HG03575 (cell line): ENCODE data around the gene TRIM36.
A peak's percentile ranks its signal among the peaks of the same experiment; 100 is the strongest.

Source experiments
- ATAC-seq: cut with Tn5 transposase; IDR thresholded peaks from one replicate; pipeline ENCODE4 v1.9.1; 2021; ENCODE audit not compliant: unreplicated experiment, insufficient number of reproducible peaks, low FRiP score; ENCODE audit errors: extremely low read depth

The TRIM36 gene

GRCh38 chr5:115169487-115170133 lies at the start of gene TRIM36:
Gene TRIM36 (minus strand): TSS chr5:115169908. CDS start chr5:115169634, 274 bp downstream.
- ATAC-seq = peak; percentile 83

GRCh38 chr5:115214541-115214940 lies 44.8 kb upstream of the TRIM36 start:
- no peak for ATAC-seq

GRCh38 chr5:115209279-115209678 lies 39.6 kb upstream of the TRIM36 start:
- peak; percentile 100 for ATAC-seq

- no peak for ATAC-seq
Observed at GRCh38 chr5:115202952-115203351, 33.2 kb upstream of the TRIM36 start.

- no peak for ATAC-seq
Observed at GRCh38 chr5:115196161-115196560, 26.5 kb upstream of the TRIM36 start.

GRCh38 chr5:115194676-115195075 lies 25.0 kb upstream of the TRIM36 start:
- ATAC-seq = no peak

GRCh38 chr5:115193295-115193694 lies 23.6 kb upstream of the TRIM36 start:
- no peak for ATAC-seq

GRCh38 chr5:115192098-115192497 lies 22.4 kb upstream of the TRIM36 start:
- no peak for ATAC-seq

- no peak for ATAC-seq
Observed at GRCh38 chr5:115191474-115192031, 21.8 kb upstream of the TRIM36 start.

- ATAC-seq = no peak
Observed at GRCh38 chr5:115190388-115190787, 20.7 kb upstream of the TRIM36 start.

- ATAC-seq = no peak
Observed at GRCh38 chr5:115189866-115190265, 20.2 kb upstream of the TRIM36 start.

- ATAC-seq = no peak
Observed at GRCh38 chr5:115186794-115187193, 17.1 kb upstream of the TRIM36 start.

- ATAC-seq = no peak
Observed at GRCh38 chr5:115184770-115185169, 15.1 kb upstream of the TRIM36 start.

GRCh38 chr5:115181757-115182156 lies 12.0 kb upstream of the TRIM36 start:
- ATAC-seq = no peak

GRCh38 chr5:115180165-115180709 lies 10.5 kb upstream of the TRIM36 start:
- no peak for ATAC-seq

- no peak for ATAC-seq
Observed at GRCh38 chr5:115179394-115180164, 9.9 kb upstream of the TRIM36 start.

GRCh38 chr5:115179030-115179393 lies 9.3 kb upstream of the TRIM36 start:
- no peak for ATAC-seq

GRCh38 chr5:115170929-115171510 lies 1.3 kb upstream of the TRIM36 start:
- ATAC-seq = no peak

GRCh38 chr5:115170134-115170928 lies 623 bp upstream of the TRIM36 start:
- peak; percentile 19 for ATAC-seq
